Stimulated activated CD8-positive, alpha-beta memory T cell treated with anti-CD3 and anti-CD28 coated beads, Interleukin-12 subunit alpha, Interleukin-12 subunit beta, amount 100 ng/mL, for 24 hours (primary cell): ENCODE results near the gene MACROD2.
"Not testable (repeated sequence)": the region's sequence is repeated elsewhere in the genome, so short reads cannot be mapped to it uniquely, and the experiment has no call there.

Experiments used
- DNase-seq: peaks from one replicate; pipeline ENCODE4 v3.0.0-alpha.2; 2020; ENCODE audit errors: extremely low read depth

Gene MACROD2

DNA sequence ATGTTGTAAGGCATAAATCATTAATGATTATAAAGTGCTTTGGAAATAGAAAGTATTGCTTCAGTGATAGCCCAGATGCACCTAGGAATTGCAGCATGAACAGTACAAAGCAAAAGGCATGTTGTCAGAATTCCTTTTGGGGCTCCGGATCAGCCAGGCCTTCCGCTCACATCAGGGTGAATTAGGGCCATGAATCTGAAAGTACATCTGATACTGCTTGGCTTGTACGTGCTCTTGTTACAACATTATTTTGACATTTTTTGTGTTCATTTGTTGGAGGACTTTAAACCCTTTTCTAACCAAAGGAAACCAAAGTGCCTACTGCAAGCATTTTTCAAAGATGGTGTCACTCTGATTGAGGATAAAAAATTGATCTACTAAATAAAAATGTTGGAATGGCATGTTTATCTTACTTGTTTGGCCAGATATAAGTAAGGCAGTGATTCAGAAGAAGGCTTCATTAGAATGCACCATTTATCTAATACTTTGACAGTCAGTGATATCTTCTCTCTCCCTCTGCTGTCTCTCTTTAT, 1347.7 kb downstream of the MACROD2 start:
- DNase-seq, result no peak

DNA sequence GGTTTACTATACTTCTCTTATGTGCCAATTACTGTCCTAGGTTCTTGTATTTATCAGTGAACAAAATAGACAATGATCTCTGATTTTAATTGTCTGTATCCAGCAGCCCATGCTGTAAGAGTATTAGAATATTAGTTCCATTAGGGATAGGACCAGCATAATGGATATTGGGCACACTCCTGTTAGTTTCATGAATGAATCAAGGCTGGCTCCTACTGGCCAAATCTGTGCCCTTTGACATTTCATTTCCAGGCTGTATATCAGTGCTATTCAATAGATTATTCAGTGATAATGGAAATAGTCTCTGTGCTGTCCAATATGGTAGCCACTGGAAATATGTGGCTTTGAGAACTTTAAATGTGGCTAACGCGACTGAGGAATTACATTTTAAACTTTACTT, 1350.0 kb downstream of the MACROD2 start:
- no peak for DNase-seq

DNA sequence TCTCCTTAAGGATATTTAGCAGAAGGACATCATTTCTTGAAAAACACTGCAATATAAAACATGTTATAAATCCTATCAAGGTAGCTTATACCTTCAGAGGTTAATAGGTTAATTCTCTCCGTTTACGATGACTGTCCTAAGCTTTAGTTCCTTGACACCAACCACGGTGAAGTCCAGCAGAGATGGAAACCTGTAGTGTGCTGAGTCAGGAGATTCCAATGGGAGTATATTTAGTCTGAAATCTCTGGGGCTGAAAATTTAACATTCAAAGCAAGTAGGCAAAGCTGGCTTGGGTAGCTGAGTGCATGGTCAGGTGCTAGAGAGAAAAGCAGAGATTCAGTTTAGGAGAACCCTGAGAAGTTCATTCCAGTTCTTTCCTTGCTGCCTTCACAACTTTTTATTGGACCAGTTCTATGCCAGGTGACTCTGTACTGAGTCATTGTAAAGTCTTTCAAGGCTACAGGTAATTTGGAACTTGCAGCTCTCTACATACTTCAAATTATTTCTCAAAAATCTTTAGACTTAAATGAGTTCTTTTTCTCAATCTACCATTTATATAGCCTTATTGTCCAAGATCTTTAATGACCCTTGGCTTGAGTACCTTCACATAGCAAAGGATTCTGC, 1351.5 kb downstream of the MACROD2 start:
- no peak for DNase-seq

DNA sequence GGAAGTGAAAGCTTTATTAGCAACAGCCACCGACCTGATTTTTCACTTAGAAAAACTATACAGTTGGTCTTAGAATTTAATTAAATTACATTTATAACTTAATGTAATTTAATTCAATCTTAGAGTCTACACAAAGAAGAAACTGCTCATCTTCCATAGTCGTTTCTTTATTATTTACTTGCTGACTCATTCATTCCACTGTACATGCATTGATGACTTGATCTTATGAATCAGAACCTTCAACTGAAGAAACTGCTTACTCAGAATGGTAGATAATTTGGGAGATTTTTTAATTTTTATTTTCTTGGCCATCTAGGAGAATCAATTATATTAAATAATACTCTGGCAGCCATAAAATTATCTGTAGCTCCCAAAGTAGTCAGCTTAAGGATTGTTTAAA, 1363.7 kb downstream of the MACROD2 start:
- DNase-seq, result no peak

DNA sequence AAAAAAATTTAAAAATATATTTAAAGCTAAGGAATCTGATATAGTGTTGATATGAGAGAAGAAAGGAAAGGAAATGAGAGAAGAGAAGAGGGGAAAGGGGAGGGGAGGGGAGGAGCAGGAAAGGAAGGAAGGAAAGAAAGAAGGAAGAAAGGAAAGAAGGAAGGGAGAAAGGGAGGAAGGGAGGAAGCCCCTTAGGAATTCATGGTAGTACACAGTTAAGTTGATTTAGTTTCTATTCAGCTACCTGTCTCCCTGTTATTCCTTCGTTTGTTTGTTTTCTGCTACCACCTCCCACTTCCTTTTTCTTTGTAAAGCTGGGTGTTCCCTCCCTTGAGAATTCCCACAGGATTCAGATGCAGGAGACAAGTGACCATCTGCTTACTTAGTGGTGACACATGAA, 1367.5 kb downstream of the MACROD2 start:
- no peak for DNase-seq

DNA sequence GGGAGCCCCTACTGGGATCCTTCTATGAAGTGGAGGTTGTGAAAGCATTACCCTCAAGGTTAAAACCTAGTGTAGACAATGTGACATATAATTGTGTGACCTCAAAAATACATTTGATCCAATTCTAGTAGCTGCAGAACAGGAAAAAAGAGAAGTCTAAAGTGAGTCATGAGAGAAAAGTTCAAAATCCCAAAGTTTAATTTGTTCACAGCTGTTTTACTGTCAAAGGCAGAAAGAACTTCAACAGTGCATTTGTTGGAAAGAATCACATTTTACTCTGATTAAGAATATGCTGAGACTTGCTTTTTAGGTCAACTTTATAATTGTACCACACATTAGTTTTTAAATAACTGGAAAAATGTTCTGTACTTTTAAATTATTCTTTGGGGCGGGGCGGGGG, 1369.5 kb downstream of the MACROD2 start:
- no peak for DNase-seq

DNA sequence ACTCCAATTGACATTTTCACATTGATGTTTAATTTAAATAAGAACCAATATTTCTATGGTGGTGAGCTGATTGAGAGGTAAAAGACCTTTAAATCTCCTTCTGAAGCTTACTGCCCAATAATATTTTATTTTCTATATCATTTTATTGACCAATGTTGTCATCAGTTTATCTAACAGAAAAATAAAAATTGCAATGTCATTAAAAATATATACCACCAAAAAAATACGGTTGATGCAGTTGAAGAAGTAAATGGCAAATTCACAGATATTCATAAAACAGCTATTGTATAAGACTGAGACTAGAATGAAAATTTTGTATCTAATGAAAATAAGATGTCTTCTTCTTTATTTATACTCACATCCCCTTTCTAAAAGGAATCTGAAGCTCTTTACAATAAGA, 1375.1 kb downstream of the MACROD2 start:
- no peak for DNase-seq

DNA sequence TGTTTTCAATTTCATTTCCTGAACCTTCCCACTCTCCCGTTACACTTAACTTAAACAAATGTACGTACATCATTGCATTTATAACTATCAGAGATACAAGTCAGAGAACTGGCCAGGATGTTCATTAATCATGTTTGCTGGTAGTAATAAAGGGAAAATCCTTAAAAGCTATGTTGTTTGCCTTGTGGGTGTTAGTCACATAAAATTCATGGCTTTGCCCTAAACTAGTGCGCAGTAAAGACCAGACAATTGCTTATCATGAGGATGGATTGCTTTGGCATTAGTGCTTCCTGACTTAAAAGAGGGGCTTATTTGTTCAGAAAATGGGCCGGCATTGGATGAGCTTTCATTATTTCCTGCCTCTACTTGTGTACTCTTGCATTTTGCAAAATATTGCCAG, 1379.4 kb downstream of the MACROD2 start:
- no peak for DNase-seq

DNA sequence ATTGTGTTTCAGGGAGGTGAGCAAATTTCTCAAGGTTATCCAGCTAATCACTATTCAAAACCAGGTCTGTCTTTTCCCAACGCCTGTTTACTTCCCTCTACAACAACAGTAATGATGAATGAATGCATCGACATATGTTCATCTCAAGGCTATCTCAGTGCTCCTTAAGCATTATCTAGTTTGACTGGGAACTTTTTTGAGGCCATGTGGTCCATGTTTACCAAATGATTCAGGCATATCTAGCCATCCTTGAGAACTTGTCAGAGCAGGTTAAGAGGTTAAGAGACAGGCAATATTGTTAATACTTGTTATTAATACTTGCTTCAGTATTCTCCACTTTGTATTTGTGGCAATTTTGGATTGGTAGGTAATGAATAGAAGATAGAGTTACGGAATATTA, 1380.5 kb downstream of the MACROD2 start:
- no peak for DNase-seq

DNA sequence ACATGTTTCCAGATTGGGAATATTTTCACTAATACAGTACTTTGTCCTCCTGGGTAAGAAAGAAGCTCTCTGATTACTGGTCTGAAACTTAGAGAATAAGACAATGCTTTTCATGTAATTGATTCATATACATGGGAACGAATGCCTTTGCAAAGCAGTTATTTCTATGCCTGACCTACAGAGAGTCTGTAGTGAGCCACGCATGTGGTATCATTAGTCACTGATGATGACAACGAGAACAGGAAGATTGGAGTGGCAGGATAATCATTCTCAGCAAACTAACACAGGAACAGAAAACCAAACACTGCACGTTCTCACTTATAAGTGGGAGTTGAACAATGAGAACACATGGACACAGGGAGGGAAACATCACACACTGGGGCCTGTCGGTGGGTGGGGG, 1382.3 kb downstream of the MACROD2 start:
- not testable (repeated sequence) for DNase-seq

DNA sequence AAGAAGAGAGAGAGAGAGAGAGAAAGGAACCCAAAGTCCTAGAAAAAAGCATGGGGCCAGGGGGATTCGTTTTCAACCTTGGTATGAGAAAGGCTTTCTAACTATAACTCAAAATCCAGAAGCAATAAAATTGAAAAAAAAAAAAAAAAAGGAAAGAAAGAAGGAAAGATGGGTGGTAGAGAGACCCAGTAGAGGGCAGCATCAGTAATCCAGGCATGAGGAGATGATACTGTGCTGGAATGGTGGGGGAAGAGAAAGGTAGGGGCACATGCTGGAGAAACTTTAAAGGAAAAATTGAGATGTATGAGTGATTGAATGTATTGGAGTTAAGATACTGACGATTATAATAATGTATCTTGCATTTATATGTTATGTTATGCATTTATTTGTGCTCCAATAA, 1382.8 kb downstream of the MACROD2 start:
- no peak for DNase-seq

DNA sequence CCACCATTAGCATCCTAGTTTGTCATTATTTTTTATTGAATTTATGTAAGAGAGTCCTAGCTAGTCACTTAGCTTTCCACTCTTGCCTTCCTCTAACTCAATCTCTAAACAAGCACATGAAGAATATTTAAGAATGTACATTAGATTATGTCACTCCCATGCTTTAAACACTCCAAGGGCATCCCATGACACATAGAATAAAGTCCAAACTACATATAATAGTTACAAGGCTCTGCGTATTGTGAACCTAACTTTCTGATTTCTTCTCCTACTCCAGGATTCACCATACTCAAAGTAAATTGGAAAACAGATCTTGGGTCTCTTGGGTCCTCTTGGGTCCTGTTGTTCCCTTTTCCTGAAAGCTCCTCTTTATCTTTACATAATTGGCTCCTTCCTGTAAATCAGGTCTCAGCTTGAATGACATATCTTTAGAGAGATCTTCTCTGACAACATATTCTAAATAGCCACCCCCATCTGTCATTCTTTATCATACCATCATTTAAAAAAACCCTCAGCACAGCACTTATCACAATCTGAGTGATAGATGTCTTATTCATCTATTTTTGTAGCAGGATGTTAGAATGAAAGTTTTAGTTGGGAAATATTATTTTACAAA, 1384.5 kb downstream of the MACROD2 start:
- DNase-seq, result no peak

DNA sequence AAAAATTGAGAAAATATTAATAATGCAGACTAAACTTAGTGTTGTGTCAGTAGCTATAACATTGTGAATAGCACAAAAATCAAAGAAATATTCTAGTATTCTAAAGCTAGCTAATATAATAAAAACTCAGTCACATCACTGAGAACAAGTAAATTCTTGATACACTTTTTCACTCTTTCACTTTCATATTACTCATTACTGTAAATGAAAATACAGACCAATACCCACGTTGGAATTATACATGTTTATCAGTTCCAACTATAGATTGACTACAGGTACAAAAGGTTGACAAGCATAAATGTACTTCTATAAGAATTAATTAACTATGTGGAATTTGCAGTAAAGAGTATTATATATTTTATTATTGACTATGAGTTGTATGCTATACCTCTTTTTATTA, 1385.5 kb downstream of the MACROD2 start:
- DNase-seq, result no peak

DNA sequence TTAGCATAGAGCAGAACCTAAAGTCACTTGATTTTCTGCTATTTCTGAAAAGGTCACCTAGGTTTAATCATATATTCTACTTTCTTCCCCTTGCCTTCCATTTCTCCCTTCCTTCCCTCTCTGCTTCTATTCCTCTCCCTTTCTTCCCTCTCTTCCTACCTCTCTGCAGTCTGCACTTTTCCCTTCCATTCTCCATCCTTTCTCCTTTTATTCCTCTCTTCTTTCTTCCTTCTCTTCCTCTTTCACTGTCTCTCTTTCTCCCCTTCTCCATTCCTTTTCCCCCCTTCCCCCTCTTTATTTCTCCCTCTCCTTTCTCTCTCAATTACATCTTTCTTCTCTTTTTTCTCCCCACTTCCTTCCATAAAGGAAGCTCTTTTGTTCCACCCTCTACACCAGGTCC, 1391.9 kb downstream of the MACROD2 start:
- no peak for DNase-seq

DNA sequence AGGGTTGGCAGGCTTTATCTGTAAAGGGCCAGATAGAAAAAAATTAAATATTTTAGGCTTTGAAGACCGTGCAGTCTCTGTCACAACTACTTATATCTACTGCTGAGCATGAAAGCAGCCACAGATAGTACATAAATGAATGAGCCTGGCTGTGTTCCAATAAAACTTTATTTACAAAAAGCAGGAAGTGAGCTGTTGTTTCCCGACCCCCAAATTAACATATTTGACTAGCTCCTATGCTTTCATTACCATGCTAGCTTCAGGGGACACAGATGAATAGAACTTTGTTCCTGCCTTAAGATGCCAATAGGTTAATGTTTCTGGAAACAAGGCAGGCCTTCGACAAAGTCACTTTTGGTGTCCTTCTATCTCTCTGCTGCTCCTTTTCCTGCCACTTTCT, 1400.1 kb downstream of the MACROD2 start:
- DNase-seq, result no peak

DNA sequence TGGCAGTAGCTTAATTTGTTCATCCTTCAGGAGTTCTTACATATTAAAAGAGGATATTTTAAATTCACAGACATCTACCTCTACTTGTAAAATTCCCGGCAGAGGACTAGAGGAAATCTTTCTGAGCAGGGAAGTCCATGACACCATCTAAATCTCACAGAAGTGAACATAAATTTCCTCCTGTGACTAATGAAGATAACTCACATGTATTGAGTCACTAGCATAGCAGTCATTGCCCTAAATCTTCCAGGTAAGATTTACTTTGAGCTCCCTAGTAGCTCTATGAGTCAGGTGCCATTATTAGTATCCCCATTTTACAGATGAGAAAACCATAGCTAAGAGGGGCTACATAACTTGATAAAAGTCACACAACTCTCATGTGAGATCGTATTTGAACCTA, 1400.7 kb downstream of the MACROD2 start:
- no peak for DNase-seq

DNA sequence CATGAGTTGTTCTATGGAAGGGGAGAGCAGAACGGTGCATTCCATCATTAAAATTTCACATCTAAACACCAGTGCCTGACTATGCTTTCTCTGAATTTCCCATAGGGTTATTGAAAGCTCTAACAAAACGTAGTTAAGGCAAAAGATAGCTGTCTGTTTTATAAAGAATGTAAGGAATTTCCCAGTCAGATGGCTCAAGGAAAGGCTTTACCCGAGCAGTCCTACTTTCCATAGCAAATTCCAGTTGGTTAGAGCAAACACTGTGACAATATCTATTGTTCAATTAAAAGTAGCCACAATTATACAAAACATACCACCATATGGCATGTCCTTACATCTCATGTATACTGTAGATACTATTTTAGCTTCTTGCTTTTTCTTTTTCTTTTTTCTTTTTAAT, 1401.6 kb downstream of the MACROD2 start:
- no peak for DNase-seq

DNA sequence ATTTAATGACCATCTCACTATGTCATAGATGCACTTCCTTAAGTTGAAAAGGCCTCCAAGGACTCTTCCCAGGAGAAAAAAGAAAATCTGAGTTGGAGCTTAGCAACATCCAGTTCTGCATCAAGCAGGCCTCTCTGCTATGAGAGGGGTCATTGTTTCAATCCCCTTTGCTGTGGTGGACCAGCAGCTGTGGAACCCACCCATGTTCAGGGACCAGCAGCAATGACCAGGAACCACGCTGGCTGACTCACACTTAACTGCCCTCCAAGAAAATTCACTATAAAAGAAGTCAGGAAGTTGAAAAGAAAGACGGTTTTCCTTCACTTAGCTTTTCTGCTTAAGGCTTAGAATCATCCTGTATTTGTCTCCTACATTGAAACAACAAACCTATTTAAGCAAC, 1404.5 kb downstream of the MACROD2 start:
- no peak for DNase-seq

DNA sequence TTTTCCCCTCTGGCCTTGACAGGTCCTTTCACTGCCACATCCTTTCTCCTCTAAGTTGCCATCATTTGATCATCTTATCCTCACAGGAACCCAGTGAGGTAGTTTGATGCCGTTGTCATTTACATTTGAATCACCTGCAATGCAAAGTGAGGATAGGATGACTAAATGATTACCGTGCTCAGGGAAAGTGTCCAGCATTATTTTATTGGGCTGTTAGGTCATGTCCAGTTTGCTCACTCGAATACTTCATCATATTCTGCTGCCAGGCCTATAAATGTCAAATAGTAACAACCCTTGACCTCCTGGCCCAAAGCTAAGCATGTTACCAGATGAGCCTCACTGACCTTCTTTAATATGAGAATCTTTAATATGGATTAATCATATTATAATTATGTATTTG, 1410.8 kb downstream of the MACROD2 start:
- DNase-seq, result no peak

DNA sequence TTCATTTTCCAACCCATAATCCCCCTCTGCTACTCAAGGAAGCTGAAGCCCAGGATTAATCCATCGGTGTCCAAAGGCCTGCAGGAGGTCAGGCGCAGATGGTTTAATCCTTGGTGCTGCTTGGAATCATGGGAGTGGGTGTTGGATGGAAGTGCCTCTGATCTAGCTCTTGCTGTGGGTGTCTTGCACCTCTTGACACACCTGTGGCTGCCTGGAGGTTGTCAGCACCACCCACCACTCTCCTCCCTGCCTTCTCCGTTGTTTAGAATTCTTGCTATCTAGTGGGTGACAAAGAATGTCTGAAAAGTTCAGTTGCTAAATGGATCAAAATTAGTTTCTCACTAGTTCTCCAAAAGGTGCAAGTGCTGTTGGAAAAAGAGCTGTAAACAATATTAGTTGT, 1416.5 kb downstream of the MACROD2 start:
- no peak for DNase-seq

DNA sequence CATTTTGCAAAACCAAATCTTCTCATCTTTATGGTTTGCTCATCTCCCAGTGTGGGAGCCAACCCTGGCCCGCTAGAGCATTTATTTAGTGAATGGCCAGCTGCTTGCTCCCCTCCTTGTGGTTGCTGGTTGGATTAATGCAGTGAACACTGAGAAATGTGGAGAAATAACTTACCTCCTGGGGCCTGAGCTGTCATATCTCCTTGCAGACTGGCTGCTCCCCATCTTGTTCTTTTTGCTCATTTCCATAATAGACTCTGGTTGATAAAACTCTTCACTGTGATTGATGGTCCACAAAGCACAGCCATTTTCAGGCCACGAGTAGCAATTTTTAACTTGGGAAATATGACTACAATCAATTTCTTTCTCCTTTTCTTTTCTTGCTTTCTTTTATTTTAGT, 1420.6 kb downstream of the MACROD2 start:
- no peak for DNase-seq

DNA sequence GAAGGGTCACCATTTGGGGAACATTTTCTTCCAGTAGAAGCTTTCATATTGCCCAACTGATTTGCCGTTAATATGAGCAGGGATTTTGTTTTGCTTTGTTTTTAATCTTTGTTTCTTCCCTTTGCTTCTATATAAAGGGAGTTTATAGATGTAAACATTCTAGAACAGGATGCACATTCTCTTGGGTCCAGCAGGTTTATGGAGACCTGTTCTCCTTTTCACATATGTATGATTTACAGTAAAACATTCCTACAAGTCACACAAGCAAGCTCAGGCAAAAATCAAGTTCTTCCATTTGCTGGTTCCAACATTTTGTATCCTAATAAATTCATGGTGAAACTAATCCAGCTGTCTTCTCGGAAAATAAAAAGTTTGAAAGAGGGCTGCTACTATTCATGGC, 1424.5 kb downstream of the MACROD2 start:
- DNase-seq, result no peak

DNA sequence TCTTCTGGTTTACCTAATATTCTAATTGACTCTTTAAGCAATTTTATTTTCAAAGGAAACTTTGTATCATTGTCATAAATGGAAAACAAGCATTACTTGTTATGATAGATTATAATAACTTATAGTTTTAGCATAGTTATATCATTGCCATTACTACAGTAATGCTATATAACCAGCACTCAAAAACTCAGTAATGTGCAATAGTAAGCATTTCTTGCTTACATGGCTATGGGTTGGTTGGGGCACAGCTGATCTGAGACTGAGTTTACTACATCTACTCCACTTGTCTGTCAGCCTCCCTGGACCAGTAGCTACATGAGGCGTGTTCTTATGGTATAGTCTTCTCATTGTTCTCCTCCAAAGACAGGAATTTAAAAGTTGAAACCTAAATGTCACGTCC, 1427.7 kb downstream of the MACROD2 start:
- no peak for DNase-seq

DNA sequence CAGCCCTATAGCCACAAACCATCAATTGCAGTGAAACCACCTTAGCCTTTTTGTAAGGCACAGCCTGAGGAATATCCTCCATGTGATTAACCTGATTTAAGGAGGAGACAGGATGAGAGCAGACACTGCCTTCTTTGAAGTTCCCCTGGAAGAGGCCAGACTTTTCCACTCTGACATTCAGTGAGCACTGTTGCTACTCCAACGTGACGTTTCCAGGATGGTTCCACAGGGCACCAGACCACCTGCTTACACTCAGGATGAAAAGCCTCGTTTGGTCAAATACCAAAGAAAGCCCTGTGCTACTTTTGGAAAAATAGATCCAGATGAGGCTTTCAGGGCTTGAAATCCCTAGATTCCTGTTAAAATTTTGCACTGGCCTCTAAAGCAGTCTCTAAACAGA, 1444.2 kb downstream of the MACROD2 start:
- DNase-seq, result no peak
